ENCODE results near the gene GSTO2.

GSTO2 gene

DNA sequence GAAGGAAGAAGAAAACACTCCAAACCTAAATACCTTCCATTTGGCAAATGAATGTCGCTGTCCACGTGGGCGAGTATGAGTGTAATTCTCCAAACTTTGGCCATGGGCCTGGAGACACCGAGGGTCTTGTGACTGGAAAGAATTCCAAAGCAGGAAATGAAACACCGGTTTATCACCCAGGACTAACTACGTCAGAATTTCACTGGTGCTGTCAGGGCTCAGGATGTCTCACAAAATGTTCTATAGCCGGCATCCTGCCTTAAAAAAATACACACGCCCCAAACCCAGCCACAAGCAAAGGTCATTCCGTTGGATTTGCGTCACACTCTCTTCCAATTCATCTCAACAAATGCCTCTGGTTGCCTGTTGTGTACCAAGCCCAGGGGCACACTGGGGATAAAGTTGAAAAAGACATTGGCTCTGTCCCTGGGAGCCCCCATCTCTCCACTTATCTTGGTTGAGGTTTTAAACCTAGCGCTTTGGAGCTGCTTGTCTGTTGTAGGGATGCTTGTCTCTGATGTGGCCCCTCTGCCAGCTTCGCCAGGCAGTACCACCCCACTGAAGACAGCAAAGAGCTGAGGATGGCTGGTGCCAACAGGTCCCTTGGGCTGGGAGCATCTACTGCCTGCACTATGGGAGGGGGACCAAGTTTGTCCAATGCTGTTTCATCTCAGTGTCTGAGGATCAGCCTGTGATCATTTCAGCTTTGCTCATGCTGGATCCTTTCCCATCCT is 31.2 kb downstream of the GSTO2 start:
- intact Hi-C loops (cut with micrococcal nuclease), result no loop called here
- H3K4me1 Mint-ChIP-seq (ENCODE audit: low read depth), result peaks cover 23% of the 10 kb centered on the region
- no peaks in the 10 kb centered on the region for H3K36me3 Mint-ChIP-seq (ENCODE audit: low read depth)
- peaks cover 11% of the 10 kb centered on the region for H3K9me3 Mint-ChIP-seq
- no peak overlapping the region for H3K4me3 Mint-ChIP-seq
- no peak overlapping the region for H3K27ac Mint-ChIP-seq
- H3K27me3 Mint-ChIP-seq, result peaks cover 10% of the 10 kb centered on the region

GRCh38 chr10:104300736-104301292 is 31.8 kb downstream of the GSTO2 start:
- intact Hi-C loops (cut with micrococcal nuclease), result no loop called here
- no peak overlapping the region for H3K27ac Mint-ChIP-seq
- H3K4me1 Mint-ChIP-seq (ENCODE audit: low read depth), result peaks cover 27% of the 10 kb centered on the region

GRCh38 chr10:104301907-104302690 is 33.1 kb downstream of the GSTO2 start:
- no peaks in the 10 kb centered on the region for H3K36me3 Mint-ChIP-seq (ENCODE audit: low read depth)
- H3K9me3 Mint-ChIP-seq, result peaks cover 11% of the 10 kb centered on the region
- intact Hi-C loops (cut with micrococcal nuclease), result no loop called here
- H3K27ac Mint-ChIP-seq, result no peak overlapping the region
- peaks cover 30% of the 10 kb centered on the region for H3K4me1 Mint-ChIP-seq (ENCODE audit: low read depth)
- peaks cover 9% of the 10 kb centered on the region for H3K27me3 Mint-ChIP-seq
- H3K4me3 Mint-ChIP-seq, result no peak overlapping the region

More at GRCh38 chr10:104300736-104301292, 31.8 kb downstream of the GSTO2 start:
- Mint-ChIP-seq H3K9me3 (peaks cover 11% of the 10 kb centered on the region), H3K4me3 (no peak overlapping the region), H3K36me3 (ENCODE audit: low read depth) (no peaks in the 10 kb centered on the region), H3K27me3 (peaks cover 9% of the 10 kb centered on the region)

DNA sequence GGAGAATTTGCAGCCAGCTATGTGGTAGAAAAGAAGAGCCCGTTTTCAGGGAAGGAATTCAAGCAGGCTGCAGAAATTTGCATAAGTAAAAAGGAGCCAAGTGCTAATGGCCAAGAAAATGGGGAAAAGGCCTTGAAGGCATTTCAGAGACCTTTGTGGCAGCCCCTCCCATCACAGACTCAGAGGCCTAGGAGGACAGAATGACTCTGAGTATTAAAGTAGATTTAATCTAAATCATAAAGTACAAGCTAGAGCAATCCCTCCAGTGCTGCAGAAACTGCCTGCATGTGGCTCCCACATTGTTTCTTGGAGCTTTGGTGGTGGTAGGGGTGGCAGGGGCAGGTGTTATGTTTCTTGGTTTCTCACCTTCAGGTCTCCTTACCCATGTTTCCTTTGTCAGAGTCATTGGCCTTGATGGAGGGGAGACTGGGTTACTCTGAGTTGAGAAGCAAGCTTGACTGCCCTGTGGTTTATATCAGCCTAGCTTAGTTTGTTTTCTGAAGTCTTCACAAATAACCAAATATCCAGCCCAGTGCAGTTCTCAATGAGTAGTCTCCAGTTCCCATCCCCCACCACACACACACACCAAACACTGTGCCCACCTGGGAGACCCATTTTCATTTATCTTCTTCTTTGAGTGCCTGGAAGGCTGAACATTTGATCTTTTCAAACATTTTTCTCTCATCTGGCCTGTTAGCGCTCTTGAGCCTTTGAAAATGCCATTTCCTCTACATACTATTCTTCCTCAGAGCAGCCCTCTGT is 34.8 kb downstream of the GSTO2 start:
- H3K36me3 Mint-ChIP-seq (ENCODE audit: low read depth), result peaks cover under 1% of the 10 kb centered on the region

DNA sequence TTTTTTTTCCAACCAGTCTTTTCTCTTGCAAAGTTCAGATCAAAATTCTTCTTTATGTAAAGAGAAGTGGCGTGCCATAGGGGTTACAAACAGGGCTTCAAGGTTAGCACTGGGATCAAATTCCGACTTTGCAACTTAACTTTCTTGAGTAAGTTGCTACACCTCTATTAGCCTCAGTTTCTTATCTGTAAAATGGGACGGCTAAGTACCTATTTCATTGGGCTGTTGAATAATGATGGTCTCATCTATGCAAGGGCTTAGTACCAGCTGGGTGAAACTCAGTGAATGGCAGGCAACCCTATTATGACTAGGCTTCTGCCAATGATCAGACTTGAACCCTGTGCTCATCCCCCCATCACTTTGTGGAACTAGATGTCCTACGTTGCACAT is 35.4 kb downstream of the GSTO2 start:
- H3K9me3 Mint-ChIP-seq, result peaks cover 11% of the 10 kb centered on the region
- peaks cover 30% of the 10 kb centered on the region for H3K4me1 Mint-ChIP-seq (ENCODE audit: low read depth)
- H3K36me3 Mint-ChIP-seq (ENCODE audit: low read depth), result peaks cover 7% of the 10 kb centered on the region
- no peak overlapping the region for H3K4me3 Mint-ChIP-seq
- intact Hi-C loops (cut with micrococcal nuclease), result no loop called here
- no peak overlapping the region for H3K27ac Mint-ChIP-seq
- peaks cover 6% of the 10 kb centered on the region for H3K27me3 Mint-ChIP-seq

More for the DNA sequence above, 34.8 kb downstream of the GSTO2 start:
- Mint-ChIP-seq H3K4me3 (no peak overlapping the region), H3K9me3 (peaks cover 11% of the 10 kb centered on the region), H3K27ac (no peak overlapping the region), H3K27me3 (peaks cover 9% of the 10 kb centered on the region), H3K4me1 (ENCODE audit: low read depth) (peaks cover 30% of the 10 kb centered on the region)
- intact Hi-C loops (cut with micrococcal nuclease), result no loop called here

- peaks cover 10% of the 10 kb centered on the region for H3K36me3 Mint-ChIP-seq (ENCODE audit: low read depth)
- H3K27ac Mint-ChIP-seq, result no peak overlapping the region
- no peak overlapping the region for H3K4me3 Mint-ChIP-seq
- intact Hi-C loops (cut with micrococcal nuclease), result loop anchor here (1.0 kb wide), 2 partner anchors 33 to 44 kb away; partner anchors contain the start of gene ITPRIP
- peaks cover 11% of the 10 kb centered on the region for H3K9me3 Mint-ChIP-seq
- peaks cover 4% of the 10 kb centered on the region for H3K27me3 Mint-ChIP-seq
- peaks cover 30% of the 10 kb centered on the region for H3K4me1 Mint-ChIP-seq (ENCODE audit: low read depth)
These were observed 35.9 kb downstream of the GSTO2 start for GRCh38 chr10:104304927-104305326.

- intact Hi-C loops (cut with micrococcal nuclease), result no loop called here
- H3K27ac Mint-ChIP-seq, result no peak overlapping the region
These were observed 37.9 kb downstream of the GSTO2 start for GRCh38 chr10:104306897-104307296.

DNA sequence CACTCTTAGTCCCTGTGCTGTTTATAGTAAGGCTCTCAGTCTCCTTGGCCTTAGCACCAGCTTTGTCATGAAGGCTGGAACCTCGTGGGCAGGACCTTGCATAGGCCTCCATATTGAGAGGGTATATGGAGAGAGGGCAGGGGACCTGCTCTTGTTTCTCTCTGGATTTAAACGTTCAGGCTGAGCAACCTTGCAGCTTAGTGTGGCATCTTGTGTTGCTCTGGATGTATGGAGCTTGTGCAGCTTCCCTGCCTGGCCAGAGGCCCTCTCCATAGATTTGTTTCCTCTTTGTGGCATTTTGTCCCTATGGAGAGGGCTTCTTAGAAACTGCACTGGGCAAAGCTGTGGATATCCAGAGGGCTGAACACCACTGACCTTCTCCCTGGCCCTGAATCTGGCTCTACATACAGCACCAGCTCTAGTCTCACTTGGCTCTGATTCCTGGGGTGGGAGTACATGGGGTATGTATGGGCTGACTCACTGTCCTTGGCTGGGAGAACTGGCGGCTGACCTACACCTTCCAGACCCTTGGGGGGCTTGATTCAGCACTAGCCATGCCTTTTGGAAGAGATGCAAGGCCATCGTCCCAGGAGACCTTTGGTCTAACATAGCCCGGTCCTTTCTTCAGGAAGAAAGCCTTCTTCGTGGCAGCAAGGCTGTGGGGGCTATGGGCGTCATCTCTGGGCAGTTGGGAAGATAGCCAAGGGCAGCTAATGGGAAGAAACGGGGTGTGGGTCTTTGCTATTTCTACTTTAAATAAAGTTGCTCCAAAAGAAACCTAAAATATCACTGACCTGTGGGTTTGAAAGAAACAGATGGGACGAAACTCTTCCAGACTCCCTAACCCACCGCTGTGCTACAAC is 38.8 kb downstream of the GSTO2 start:
- intact Hi-C loops (cut with micrococcal nuclease), result no loop called here
- Mint-ChIP-seq H3K4me1 (ENCODE audit: low read depth) (peaks cover 32% of the 10 kb centered on the region), H3K27ac (no peak overlapping the region), H3K36me3 (ENCODE audit: low read depth) (peaks cover 39% of the 10 kb centered on the region), H3K9me3 (no peaks in the 10 kb centered on the region), H3K27me3 (peaks cover 1% of the 10 kb centered on the region), H3K4me3 (no peak overlapping the region)

More at GRCh38 chr10:104306897-104307296, 37.9 kb downstream of the GSTO2 start:
- Mint-ChIP-seq H3K9me3 (peaks cover 6% of the 10 kb centered on the region), H3K36me3 (ENCODE audit: low read depth) (peaks cover 30% of the 10 kb centered on the region), H3K4me1 (ENCODE audit: low read depth) (peaks cover 23% of the 10 kb centered on the region), H3K4me3 (no peak overlapping the region), H3K27me3 (peaks cover 1% of the 10 kb centered on the region)

DNA sequence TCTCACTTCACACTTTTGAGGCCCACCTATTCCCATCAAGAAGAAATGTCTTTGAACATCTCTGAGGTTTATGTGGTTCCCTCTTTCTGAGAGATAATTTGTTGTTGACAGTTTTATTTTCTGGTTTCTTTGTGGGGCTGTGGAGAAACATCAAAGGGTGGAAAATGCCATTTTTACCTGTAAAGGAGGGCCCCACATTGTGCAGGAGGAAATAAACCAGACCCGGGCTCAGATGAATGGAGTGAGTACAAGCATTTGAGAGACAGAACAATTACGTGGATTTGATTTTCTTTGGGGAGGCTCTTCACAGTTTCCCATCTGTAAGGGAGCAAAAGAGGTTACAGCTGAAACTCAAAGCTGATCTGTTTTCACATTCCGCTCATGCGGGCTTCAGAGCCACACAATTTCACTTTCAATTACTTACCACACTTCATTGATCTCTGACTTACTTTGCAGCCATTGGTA is 39.5 kb downstream of the GSTO2 start:
- Mint-ChIP-seq H3K4me1 (ENCODE audit: low read depth) (peaks cover 26% of the 10 kb centered on the region), H3K9me3 (no peaks in the 10 kb centered on the region), H3K27ac (no peak overlapping the region), H3K4me3 (no peak overlapping the region), H3K27me3 (peaks cover 1% of the 10 kb centered on the region), H3K36me3 (ENCODE audit: low read depth) (peaks cover 46% of the 10 kb centered on the region)
- intact Hi-C loops (cut with micrococcal nuclease), result no loop called here

- peaks cover 1% of the 10 kb centered on the region for H3K27me3 Mint-ChIP-seq
- no peak overlapping the region for H3K4me3 Mint-ChIP-seq
- H3K36me3 Mint-ChIP-seq (ENCODE audit: low read depth), result peaks cover 64% of the 10 kb centered on the region
- H3K4me1 Mint-ChIP-seq (ENCODE audit: low read depth), result peaks cover 19% of the 10 kb centered on the region
- H3K27ac Mint-ChIP-seq, result no peak overlapping the region
- intact Hi-C loops (cut with micrococcal nuclease), result no loop called here
- H3K9me3 Mint-ChIP-seq, result no peaks in the 10 kb centered on the region
These were observed 41.3 kb downstream of the GSTO2 start for GRCh38 chr10:104309980-104310978.

- Mint-ChIP-seq H3K4me1 (ENCODE audit: low read depth) (peaks cover 12% of the 10 kb centered on the region), H3K36me3 (ENCODE audit: low read depth) (peaks cover 74% of the 10 kb centered on the region), H3K4me3 (no peak overlapping the region), H3K9me3 (no peaks in the 10 kb centered on the region), H3K27me3 (no peaks in the 10 kb centered on the region), H3K27ac (no peak overlapping the region)
- intact Hi-C loops (cut with micrococcal nuclease), result no loop called here
These were observed 42.3 kb downstream of the GSTO2 start for GRCh38 chr10:104311184-104311720.
